SK-N-SH (cell line): Measurements from ENCODE around the gene PPP1R1C.

Experiments used
- ELF1 ChIP-seq: IDR thresholded peaks from 2 replicates; pipeline ENCODE4 v1.4.0; 2012
- EP300 ChIP-seq, 2 experiments: IDR thresholded peaks; 2 replicates each; pipeline versions ENCODE4 v1.4.0 to v1.6.1; 2012; ENCODE audit warnings: borderline replicate concordance in 1 of 2, low read depth in 1 of 2, low read length in 1 of 2
- USF2 ChIP-seq: fragments of 150-350 bp; IDR thresholded peaks from 2 replicates; pipeline ENCODE4 v1.6.1; 2017; ENCODE audit warnings: antibody characterized with exemption, low read length, low read depth, borderline replicate concordance

- no peak for TF ChIP-seq EP300 (IDR thresholded peaks at IDR 0.05; ENCODE audit: borderline replicate concordance in 1 of 2, low read depth in 1 of 2, low read length in 1 of 2)
- no peak for TF ChIP-seq ELF1
- no peak for TF ChIP-seq USF2
These were observed 46.3 kb downstream of the PPP1R1C start for GRCh38 chr2:182031956-182032355.
